GM13977 (cell line): ENCODE results near the gene CATSPERD.

Source experiments
- DNase-seq: peaks from one replicate; pipeline ENCODE4 v3.0.0; 2012; ENCODE audit warnings: low spot score
- in situ Hi-C: fragments of 300-500 bp; cut with MboI; formaldehyde crosslinking; loops from one replicate; pipeline ENCODE4 v1.12.0; 2022; ENCODE audit warnings: low sequenced_read_pairs, low pct_unique_long_range_greater_than_20kb, mixed read lengths, inconsistent platforms; ENCODE audit not compliant: unreplicated experiment
- TF ChIP-seq, protein P1 (sequence below): IDR thresholded peaks from 2 replicates; pipeline ENCODE4 v1.5.1; 2012; ENCODE audit warnings: mild to moderate bottlenecking, control low read depth; ENCODE audit not compliant: insufficient read depth; ENCODE audit errors: extremely low read depth, missing control alignments

Gene CATSPERD

DNA sequence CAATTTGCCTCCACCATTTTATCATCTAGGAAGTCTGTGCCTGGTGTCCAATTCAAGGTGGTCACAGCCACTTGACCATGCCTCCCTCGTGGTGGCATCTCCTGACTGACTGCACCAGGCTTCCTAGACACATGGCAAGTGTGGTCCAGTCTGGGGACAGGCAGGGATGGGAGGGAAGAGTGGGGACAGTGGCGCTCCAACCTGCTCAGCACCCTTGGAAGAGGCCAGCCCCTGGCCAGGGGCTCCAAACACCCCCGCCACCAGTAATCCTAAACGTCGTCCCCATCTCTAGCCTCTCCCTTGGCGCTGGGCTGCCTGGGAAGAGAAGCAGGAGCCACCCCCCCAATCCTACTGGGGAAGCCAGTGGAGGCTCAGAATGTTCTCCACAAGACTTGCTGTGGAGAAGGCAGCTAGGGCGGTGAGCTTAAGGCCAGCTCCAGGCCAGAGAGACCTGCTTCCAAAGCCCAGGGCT is 27.7 kb upstream of the CATSPERD start:
- no peak for DNase-seq
- in situ Hi-C loops = no loop called here
- TF ChIP-seq, protein P1, sequence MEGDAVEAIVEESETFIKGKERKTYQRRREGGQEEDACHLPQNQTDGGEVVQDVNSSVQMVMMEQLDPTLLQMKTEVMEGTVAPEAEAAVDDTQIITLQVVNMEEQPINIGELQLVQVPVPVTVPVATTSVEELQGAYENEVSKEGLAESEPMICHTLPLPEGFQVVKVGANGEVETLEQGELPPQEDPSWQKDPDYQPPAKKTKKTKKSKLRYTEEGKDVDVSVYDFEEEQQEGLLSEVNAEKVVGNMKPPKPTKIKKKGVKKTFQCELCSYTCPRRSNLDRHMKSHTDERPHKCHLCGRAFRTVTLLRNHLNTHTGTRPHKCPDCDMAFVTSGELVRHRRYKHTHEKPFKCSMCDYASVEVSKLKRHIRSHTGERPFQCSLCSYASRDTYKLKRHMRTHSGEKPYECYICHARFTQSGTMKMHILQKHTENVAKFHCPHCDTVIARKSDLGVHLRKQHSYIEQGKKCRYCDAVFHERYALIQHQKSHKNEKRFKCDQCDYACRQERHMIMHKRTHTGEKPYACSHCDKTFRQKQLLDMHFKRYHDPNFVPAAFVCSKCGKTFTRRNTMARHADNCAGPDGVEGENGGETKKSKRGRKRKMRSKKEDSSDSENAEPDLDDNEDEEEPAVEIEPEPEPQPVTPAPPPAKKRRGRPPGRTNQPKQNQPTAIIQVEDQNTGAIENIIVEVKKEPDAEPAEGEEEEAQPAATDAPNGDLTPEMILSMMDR = no peak

DNA sequence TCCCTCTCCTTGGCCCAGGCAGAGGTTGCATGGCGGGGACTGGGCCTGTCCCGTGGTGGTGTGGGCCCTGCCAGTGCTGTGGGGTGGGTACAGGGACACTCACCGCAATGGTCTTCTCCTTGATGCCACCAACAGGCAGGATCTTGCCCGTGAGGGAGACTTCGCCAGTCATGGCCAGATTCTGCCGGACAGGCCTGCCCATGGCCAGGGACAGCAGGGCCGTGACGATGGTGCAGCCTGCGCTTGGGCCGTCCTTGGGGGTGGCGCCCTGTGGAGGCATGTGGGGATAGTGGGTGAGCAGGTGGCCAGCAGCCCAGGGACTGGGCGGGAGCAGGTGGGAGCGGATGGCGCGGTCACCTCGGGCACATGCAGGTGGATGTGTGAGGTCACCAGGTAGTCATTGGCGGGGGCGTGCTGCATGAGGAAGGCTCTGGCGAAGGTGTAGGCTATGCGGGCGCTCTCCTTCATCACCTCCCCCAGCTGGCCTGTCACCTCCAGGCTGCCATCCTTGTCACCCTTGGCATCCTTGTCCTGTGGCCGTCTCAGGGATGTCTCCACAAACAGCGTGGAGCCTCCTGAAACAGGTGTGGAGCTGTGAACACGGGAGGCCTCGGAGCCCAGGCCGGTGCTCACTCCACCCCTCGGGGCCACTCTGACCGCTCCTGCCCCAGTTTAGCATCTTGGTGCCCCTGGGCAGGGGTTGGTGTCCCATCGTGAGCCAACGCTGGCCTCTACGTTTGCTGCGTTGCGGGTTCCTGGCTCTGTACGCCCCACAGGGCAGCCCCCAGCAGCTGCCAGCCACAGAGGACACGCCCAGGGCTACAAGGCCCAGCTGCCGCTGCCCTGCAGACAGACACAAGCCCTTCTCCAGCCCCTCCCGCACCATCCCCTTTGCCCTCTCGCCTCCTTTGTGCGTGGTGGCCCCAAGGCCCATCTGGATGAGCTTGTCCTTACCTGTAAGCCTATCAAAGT is 27.0 kb upstream of the CATSPERD start:
- no peak for DNase-seq
- in situ Hi-C loops = no loop called here
- TF ChIP-seq, protein P1 = no peak

DNA sequence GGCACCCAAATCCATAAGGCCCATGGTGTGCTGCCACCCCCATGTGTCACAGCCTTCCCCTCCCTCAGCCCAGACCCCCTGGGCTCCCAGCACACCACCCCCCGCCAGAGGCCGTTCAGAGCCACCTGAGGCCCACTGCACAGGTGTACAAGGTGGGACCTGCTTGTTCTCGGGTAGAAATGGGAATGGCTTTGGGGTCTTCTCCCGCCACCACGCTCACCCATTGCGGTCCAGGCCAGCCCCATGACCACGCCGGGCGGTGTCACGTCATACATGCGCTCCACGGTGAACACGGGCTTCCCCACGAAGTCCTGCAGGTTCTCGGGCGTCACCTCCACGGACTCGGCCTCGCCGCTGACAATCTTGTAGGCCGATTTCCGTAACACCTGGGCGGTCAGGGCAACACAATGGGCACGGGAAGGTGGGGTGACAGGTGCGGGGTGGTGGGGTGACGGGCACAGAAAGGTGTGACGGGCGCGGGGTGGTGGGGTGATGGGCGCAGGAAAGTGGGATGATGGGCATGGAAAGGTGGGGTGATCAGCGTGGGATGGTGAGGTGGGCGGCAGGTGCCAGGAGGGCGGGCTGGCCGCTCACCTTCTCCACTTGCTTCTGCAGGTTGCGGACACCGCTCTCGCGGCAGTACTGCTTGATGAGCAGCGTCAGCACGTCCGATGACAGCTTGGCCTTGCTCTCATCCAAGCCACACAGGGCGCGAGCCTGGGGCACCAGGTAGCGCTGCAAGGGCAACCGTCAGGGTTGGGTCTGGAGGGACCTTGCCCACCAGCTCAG is 26.1 kb upstream of the CATSPERD start:
- in situ Hi-C loops = no loop called here
- DNase-seq = no peak
- TF ChIP-seq, protein P1 = no peak

DNA sequence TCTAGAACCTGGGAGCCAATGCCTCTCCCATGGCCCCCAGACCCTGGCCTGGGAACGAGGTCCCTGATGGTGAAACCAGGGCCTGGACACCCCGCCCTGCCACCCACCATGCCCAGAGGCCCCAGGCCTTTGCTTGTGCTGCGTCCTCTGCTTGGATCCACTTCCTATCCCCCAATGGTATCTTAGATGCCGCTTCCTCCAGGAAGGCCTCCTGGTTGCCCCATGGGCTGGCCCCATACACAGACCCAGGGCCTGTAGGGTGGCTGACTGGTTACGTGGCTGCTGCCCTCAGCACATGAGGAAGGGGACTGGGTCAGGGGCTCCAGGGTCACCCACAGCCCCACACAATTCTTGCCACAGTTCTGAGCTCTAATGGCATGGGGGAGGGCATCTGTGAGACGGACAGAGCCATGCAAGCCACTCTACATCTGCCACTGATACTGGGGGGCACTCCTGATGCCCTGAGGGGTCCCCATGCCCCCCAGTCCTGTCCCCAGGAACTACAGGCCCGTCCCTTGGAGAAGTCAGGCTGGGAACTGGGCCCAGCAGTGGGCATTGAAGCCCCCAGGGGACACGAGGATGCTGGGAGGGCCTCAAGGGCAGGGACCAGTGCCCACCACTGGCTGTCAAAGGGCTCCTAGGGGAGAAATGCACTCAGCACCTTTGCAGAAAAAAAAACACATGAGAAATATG is 25.3 kb upstream of the CATSPERD start:
- TF ChIP-seq, protein P1 = no peak
- DNase-seq = no peak
- in situ Hi-C loops = no loop called here

DNA sequence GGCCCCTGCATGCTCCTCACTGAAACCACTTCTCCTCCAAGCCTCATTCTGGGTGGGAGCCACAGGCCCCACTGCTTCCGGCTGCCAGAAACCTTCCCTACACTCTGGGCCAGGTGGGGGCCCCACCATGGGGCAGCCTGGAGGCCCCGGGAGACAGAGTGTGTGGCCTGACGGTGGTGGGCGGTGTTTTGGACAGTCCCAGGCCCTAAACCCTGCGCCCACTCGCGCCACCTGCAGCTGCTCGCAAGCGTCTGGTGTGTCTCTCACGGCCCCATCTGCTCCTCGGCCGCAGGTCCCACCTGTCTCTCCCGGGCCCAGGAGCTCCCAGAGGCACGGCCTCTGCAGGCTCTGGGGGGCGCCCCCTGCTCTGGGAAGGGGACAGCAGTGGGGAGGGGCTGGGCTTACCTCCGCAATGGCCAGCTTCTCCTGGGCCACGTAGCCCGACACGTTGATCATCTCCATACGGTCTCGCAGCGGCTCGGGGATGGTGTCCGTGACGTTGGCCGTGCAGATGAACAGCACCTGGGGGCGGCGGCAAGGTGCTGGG is 24.7 kb upstream of the CATSPERD start:
- DNase-seq = no peak
- in situ Hi-C loops = no loop called here

More for the DNA sequence above, 24.7 kb upstream of the CATSPERD start:
- TF ChIP-seq, protein P1 = no peak
